ENCODE measurements around the gene DGCR6. TPM values are rescaled to one million over a fixed set of nuclear protein-coding genes. Genes with fewer than 3 reads are reported as not detected.

DGCR6 gene
- total RNA-seq, 4 donors from 2014 or later: 1.1 to 7.9 (median 3.2) TPM

GRCh38 chr22:18925368-18926064 lies 19.4 kb downstream of the DGCR6 start:
- Histone ChIP-seq H3K9me3 (no peaks in the 10 kb centered on the region), H3K36me3 (no peaks in the 10 kb centered on the region), H3K27ac (no peak overlapping the region), H3K4me3 (no peak overlapping the region), H3K27me3 (no peaks in the 10 kb centered on the region), H3K4me1 (no peaks in the 10 kb centered on the region)
- TF ChIP-seq POLR2AphosphoS5 (IDR thresholded peaks at IDR 0.05): no peak
- no peak for TF ChIP-seq POLR2A (IDR thresholded peaks at IDR 0.05)
- no peak for TF ChIP-seq CTCF (IDR thresholded peaks at IDR 0.05)
- ATAC-seq: no peak
- WGBS, 2 donors (ENCODE audit: low coverage in 1 of 2): no CpG with 5 or more reads among the region's 20 CpGs

- TF ChIP-seq EP300 (IDR thresholded peaks at IDR 0.05) (no peak), POLR2A (IDR thresholded peaks at IDR 0.05) (no peak), CTCF (IDR thresholded peaks at IDR 0.05) (no peak), POLR2AphosphoS5 (IDR thresholded peaks at IDR 0.05) (no peak)
- Histone ChIP-seq H3K36me3 (no peaks in the 10 kb centered on the region), H3K4me1 (no peaks in the 10 kb centered on the region), H3K27me3 (no peaks in the 10 kb centered on the region), H3K4me3 (no peak overlapping the region), H3K27ac (no peak overlapping the region), H3K9me3 (no peaks in the 10 kb centered on the region)
- no CpG with 5 or more reads among the region's 4 CpGs for WGBS, 2 donors (ENCODE audit: low coverage in 1 of 2)
- no peak for ATAC-seq
These were observed 20.9 kb downstream of the DGCR6 start for GRCh38 chr22:18927020-18927419.

GRCh38 chr22:18927573-18927972 lies 21.5 kb downstream of the DGCR6 start:
- H3K27ac ChIP-seq: no peak overlapping the region
- no peaks in the 10 kb centered on the region for H3K27me3 ChIP-seq
- no peak for ATAC-seq
- no peaks in the 10 kb centered on the region for H3K9me3 ChIP-seq
- TF ChIP-seq POLR2AphosphoS5 (IDR thresholded peaks at IDR 0.05) (no peak), CTCF (IDR thresholded peaks at IDR 0.05) (no peak), EP300 (IDR thresholded peaks at IDR 0.05) (no peak), POLR2A (IDR thresholded peaks at IDR 0.05) (no peak)
- H3K4me3 ChIP-seq: no peak overlapping the region
- H3K36me3 ChIP-seq: no peaks in the 10 kb centered on the region
- no CpG with 5 or more reads among the region's 5 CpGs for WGBS, 2 donors (ENCODE audit: low coverage in 1 of 2)
- no peaks in the 10 kb centered on the region for H3K4me1 ChIP-seq

GRCh38 chr22:18929459-18929858 lies 23.3 kb downstream of the DGCR6 start:
- H3K4me3 ChIP-seq: no peak overlapping the region
- peak; percentile 97 for ATAC-seq
- no CpG with 5 or more reads among the region's 5 CpGs for WGBS, 2 donors (ENCODE audit: low coverage in 1 of 2)
- H3K4me1 ChIP-seq: no peaks in the 10 kb centered on the region
- H3K9me3 ChIP-seq: no peaks in the 10 kb centered on the region
- no peaks in the 10 kb centered on the region for H3K36me3 ChIP-seq
- H3K27ac ChIP-seq: no peak overlapping the region
- TF ChIP-seq POLR2AphosphoS5 (IDR thresholded peaks at IDR 0.05): no peak
- no peak for TF ChIP-seq POLR2A (IDR thresholded peaks at IDR 0.05)
- TF ChIP-seq CTCF (IDR thresholded peaks at IDR 0.05): no peak
- TF ChIP-seq EP300 (IDR thresholded peaks at IDR 0.05): no peak
- H3K27me3 ChIP-seq: no peaks in the 10 kb centered on the region

- Histone ChIP-seq H3K36me3 (no peaks in the 10 kb centered on the region), H3K27ac (no peak overlapping the region), H3K27me3 (no peaks in the 10 kb centered on the region), H3K4me1 (no peaks in the 10 kb centered on the region), H3K9me3 (no peaks in the 10 kb centered on the region), H3K4me3 (no peak overlapping the region)
- no peak for TF ChIP-seq CTCF (IDR thresholded peaks at IDR 0.05)
- no peak for TF ChIP-seq POLR2AphosphoS5 (IDR thresholded peaks at IDR 0.05)
- TF ChIP-seq EP300 (IDR thresholded peaks at IDR 0.05): no peak
- no peak for TF ChIP-seq POLR2A (IDR thresholded peaks at IDR 0.05)
- WGBS, 2 donors (ENCODE audit: low coverage in 1 of 2): no CpG with 5 or more reads among the region's 16 CpGs
- no peak for ATAC-seq
These were observed 26.0 kb downstream of the DGCR6 start for GRCh38 chr22:18931905-18932652.
